SK-N-SH (cell line): Measurements from ENCODE around the gene POLR3E. TPM values are rescaled to one million over a fixed set of nuclear protein-coding genes. Genes with fewer than 3 reads are reported as not detected.

Source experiments
- CTCF ChIA-PET: fragments of 300-600, 350-600 bp; formaldehyde crosslinking; extraction: SDS; loops from one replicate; lab custom pipeline; 2021; lab: Yijun Ruan, JAX
- POLR2A ChIA-PET: fragments of 350-600 bp; sonication (Branson Sonifier 250); formaldehyde crosslinking; extraction: SDS; loops from one replicate; lab custom pipeline; 2020; ENCODE audit warnings: antibody characterized with exemption, inconsistent platforms; lab: Yijun Ruan, JAX
- DNase-seq: peaks from one replicate; pipeline ENCODE4 v3.0.0; 2012
- H2AFZ ChIP-seq: fragments of 200-600 bp; sonication (generic); 2 replicates; pipeline ENCODE4 v1.8.1; 2016; ENCODE audit warnings: antibody characterized with exemption, mild to moderate bottlenecking, low read depth
- H3F3A ChIP-seq: fragments of 200-600 bp; sonication (generic); replicated peaks from 2 replicates; pipeline ENCODE3; 2016; ENCODE audit warnings: antibody characterized with exemption, mild to moderate bottlenecking; ENCODE audit not compliant: insufficient read depth
- H3K27ac ChIP-seq, 2 experiments: fragments of 200-500 bp in 1 of 2; fragments of 200-600 bp in 1 of 2; sonication (Bioruptor generic) in 1 of 2; sonication (generic), shearing (Covaris generic) in 1 of 2; 2 replicates each; pipeline versions ENCODE4 v1.5.1 to v1.6.1; 2014 to 2016; ENCODE audit warnings: low read depth in 2 of 2, inconsistent platforms in 1 of 2, low read length in 1 of 2, mild to moderate bottlenecking in 1 of 2, mixed read lengths in 1 of 2
- H3K27me3 ChIP-seq: fragments of 200-600 bp; sonication (generic), shearing (Covaris generic); 2 replicates; pipeline ENCODE4 v1.6.1; 2016; ENCODE audit warnings: mixed run types; ENCODE audit not compliant: insufficient read depth
- H3K36me3 ChIP-seq, 2 experiments: fragments of 200-500 bp in 1 of 2; fragments of 200-600 bp in 1 of 2; sonication (Bioruptor generic) in 1 of 2; sonication (generic) in 1 of 2; replicated peaks in 1 of 2; 2 replicates each; pipeline versions ENCODE3 to v1.5.1; 2014 to 2016; ENCODE audit warnings: low read length in 1 of 2, mild to moderate bottlenecking in 1 of 2; ENCODE audit not compliant: insufficient read depth in 2 of 2, control insufficient read depth in 1 of 2
- H3K4me1 ChIP-seq, 2 experiments: fragments of 200-500 bp in 1 of 2; fragments of 200-600 bp in 1 of 2; sonication (Bioruptor generic) in 1 of 2; sonication (generic), shearing (Covaris generic) in 1 of 2; 2 replicates each; pipeline versions ENCODE4 v1.5.1 to v1.6.1; 2014 to 2016; ENCODE audit warnings: low read depth in 1 of 2, low read length in 1 of 2, mixed run types in 1 of 2; ENCODE audit not compliant: insufficient read depth in 2 of 2, control insufficient read depth in 1 of 2
- H3K4me2 ChIP-seq: fragments of 200-600 bp; sonication (generic), shearing (Covaris generic); 2 replicates; pipeline ENCODE4 v1.6.1; 2017; ENCODE audit warnings: mixed run types
- H3K4me3 ChIP-seq, 2 experiments: fragments of 200-500 bp in 1 of 2; fragments of 200-600 bp in 1 of 2; sonication (Bioruptor generic) in 1 of 2; sonication (generic), shearing (Covaris generic) in 1 of 2; 2 replicates each; pipeline versions ENCODE4 v1.5.1 to v1.8.1; 2014 to 2016; ENCODE audit warnings: low read depth in 2 of 2, inconsistent platforms in 1 of 2, low read length in 1 of 2, mild to moderate bottlenecking in 1 of 2, mixed read lengths in 1 of 2, moderate library complexity in 1 of 2
- H3K79me2 ChIP-seq: fragments of 200-600 bp; sonication (generic); 2 replicates; pipeline ENCODE4 v1.8.1; 2017; ENCODE audit warnings: mild to moderate bottlenecking; ENCODE audit not compliant: insufficient read depth
- H3K9ac ChIP-seq: fragments of 200-600 bp; sonication (generic); 2 replicates; pipeline ENCODE4 v1.6.1; 2017; ENCODE audit warnings: mixed run types
- H3K9me2 ChIP-seq: fragments of 200-600 bp; sonication (generic); 2 replicates; pipeline ENCODE4 v1.6.1; 2017; ENCODE audit warnings: mixed run types
- H3K9me3 ChIP-seq: fragments of 200-600 bp; sonication (generic); 2 replicates; pipeline ENCODE4 v1.6.1; 2017; ENCODE audit warnings: mixed run types, mild to moderate bottlenecking, moderate library complexity
- H4K20me1 ChIP-seq: fragments of 200-600 bp; sonication (generic); 2 replicates; pipeline ENCODE4 v1.6.1; 2017; ENCODE audit warnings: mild to moderate bottlenecking, mixed run types; ENCODE audit not compliant: insufficient read depth
- CTCF ChIP-seq: fragments of 200-600 bp; sonication (generic); IDR thresholded peaks from 2 replicates; pipeline ENCODE4 v1.6.1; 2017; ENCODE audit warnings: antibody characterized with exemption, mild to moderate bottlenecking, moderate library complexity
- FOXM1 ChIP-seq: IDR thresholded peaks from 2 replicates; pipeline ENCODE4 v1.4.0; 2012; ENCODE audit warnings: low read depth, mild to moderate bottlenecking
- GATA2 ChIP-seq: sonication (generic); formaldehyde crosslinking; IDR thresholded peaks from 2 replicates; pipeline ENCODE4 v1.5.0; 2020; ENCODE audit warnings: mild to moderate bottlenecking, missing genetic modification reagents
- RAD21 ChIP-seq: IDR thresholded peaks from 2 replicates; pipeline ENCODE4 v1.6.1; 2012; ENCODE audit warnings: mild to moderate bottlenecking, low read length
- RCOR1 ChIP-seq: fragments of 150-350 bp; IDR thresholded peaks from 2 replicates; pipeline ENCODE4 v1.6.1; 2017; ENCODE audit warnings: antibody characterized with exemption, low read length
- RFX5 ChIP-seq: IDR thresholded peaks from 2 replicates; pipeline ENCODE4 v1.6.1; 2012; ENCODE audit warnings: mild to moderate bottlenecking, improper control_type of control experiment, low read length
- SIN3A ChIP-seq: IDR thresholded peaks from 2 replicates; pipeline ENCODE4 v1.6.1; 2012; ENCODE audit warnings: low read depth, mild to moderate bottlenecking, low read length, moderate library complexity, borderline replicate concordance
- SMC3 ChIP-seq: IDR thresholded peaks from 2 replicates; pipeline ENCODE4 v1.6.1; 2012; ENCODE audit warnings: low read depth, low read length, improper control_type of control experiment
- WGBS: methylation state at CpG from one replicate; pipeline ENCODE4 v1.1.6; 2017; ENCODE audit warnings: low lambda C conversion rate; 5-methylcytosine and 5-hydroxymethylcytosine counted together
- polyA plus RNA-seq, 3 experiments: library from polyadenylated mRNA; depleted of rRNA; stranded (reverse); fragments of >200 nt; gene quantifications; 2 replicates each; pipeline ENCODE4 v1.2.3, GENCODE V29; 2012

Gene POLR3E
- polyA plus RNA-seq, 1 of the 3 experiments (the other 2 are of a cell fraction): 59.6 TPM

- Histone ChIP-seq H2AFZ (no peak overlapping the region), H3K4me3 (no peak overlapping the region), H3K27ac (no peak overlapping the region), H3K9me3 (no peaks in the 10 kb centered on the region), H3K9ac (no peak overlapping the region), H3K4me1 (peaks cover 0 to 17% of the 10 kb centered on the region in 2 experiments; a peak in 1 of 4 replicates), H4K20me1 (no peaks in the 10 kb centered on the region), H3K4me2 (no peak overlapping the region), H3K36me3 (peaks cover 7 to 13% of the 10 kb centered on the region in 2 experiments), H3K27me3 (no peaks in the 10 kb centered on the region), H3K9me2 (no peaks in the 10 kb centered on the region), H3K79me2 (no peaks in the 10 kb centered on the region), H3F3A (no peaks in the 10 kb centered on the region)
- no peak for DNase-seq
- no peak for TF ChIP-seq CTCF
- CTCF ChIA-PET: no interaction called here
- 93% methylated on average over 13 of the region's 19 CpGs for WGBS
- POLR2A ChIA-PET: no interaction called here
Observed at GRCh38 chr16:22266546-22266945, 30.7 kb upstream of the POLR3E start.

GRCh38 chr16:22267764-22268163, 29.4 kb upstream of the POLR3E start:
- TF ChIP-seq SIN3A: no peak
- no peak for TF ChIP-seq FOXM1
- TF ChIP-seq RFX5: no peak
- no peak overlapping the region for H3K27ac ChIP-seq
- no peaks in the 10 kb centered on the region for H3K9me3 ChIP-seq
- H3K9ac ChIP-seq: no peak overlapping the region
- ChIA-PET CTCF (interaction anchor here (0.7 to 1.3 kb wide), 3 partner anchors 15 to 29 kb away, joined by 3 to 6 read pairs (median 3); partner anchors contain the start of gene POLR3E), POLR2A (interaction anchor here (0.7 kb wide), 1 partner anchor 23 kb away, joined by 3 read pairs; no protein-coding TSS in a partner anchor)
- DNase-seq: no peak
- H3K27me3 ChIP-seq: no peaks in the 10 kb centered on the region
- no peaks in the 10 kb centered on the region for H4K20me1 ChIP-seq
- H3K36me3 ChIP-seq: peaks cover 7% of the 10 kb centered on the region in 2 experiments
- H3K9me2 ChIP-seq: no peaks in the 10 kb centered on the region
- peaks cover 0 to 17% of the 10 kb centered on the region in 2 experiments; a peak in 1 of 4 replicates for H3K4me1 ChIP-seq
- no peak overlapping the region for H3K4me2 ChIP-seq
- H3K4me3 ChIP-seq: no peak overlapping the region
- no peaks in the 10 kb centered on the region for H3K79me2 ChIP-seq
- H3F3A ChIP-seq: no peaks in the 10 kb centered on the region
- H2AFZ ChIP-seq: no peak overlapping the region
- WGBS: 90% methylated on average over 7 of the region's 8 CpGs

GRCh38 chr16:22270525-22270924, 26.7 kb upstream of the POLR3E start:
- H3F3A ChIP-seq: no peaks in the 10 kb centered on the region
- no peaks in the 10 kb centered on the region for H4K20me1 ChIP-seq
- H3K9ac ChIP-seq: no peak overlapping the region
- no peak overlapping the region for H3K4me2 ChIP-seq
- POLR2A ChIA-PET: no interaction called here
- H3K9me3 ChIP-seq: no peaks in the 10 kb centered on the region
- CTCF ChIA-PET: no interaction called here
- no peak overlapping the region for H2AFZ ChIP-seq
- H3K79me2 ChIP-seq: no peaks in the 10 kb centered on the region
- H3K4me3 ChIP-seq: no peak overlapping the region
- no peak overlapping the region for H3K27ac ChIP-seq
- no peak for DNase-seq
- peaks cover 0 to 3% of the 10 kb centered on the region in 2 experiments; a peak in 1 of 4 replicates for H3K4me1 ChIP-seq
- TF ChIP-seq GATA2 (CRISPR knock-in tag) (no peak), SMC3 (no peak), RAD21 (no peak), RCOR1 (no peak)
- H3K9me2 ChIP-seq: no peaks in the 10 kb centered on the region
- WGBS: 94% methylated on average over 3 of the region's 3 CpGs
- H3K27me3 ChIP-seq: no peaks in the 10 kb centered on the region
- peaks cover 7 to 17% of the 10 kb centered on the region in 2 experiments for H3K36me3 ChIP-seq
